Glutamatergic neuron (in vitro differentiated cells): Measurements from ENCODE around the gene MANEAL. TPM values are rescaled to one million over a fixed set of nuclear protein-coding genes. Genes with fewer than 3 reads are reported as not detected.

Experiments
- DNase-seq: peaks from one replicate; pipeline ENCODE4 v3.0.0; 2022
- H3K27ac Mint-ChIP-seq: one replicate; pipeline ENCODE4 v1.8.0; 2020; ENCODE audit warnings: mild to moderate bottlenecking, mixed read lengths, inconsistent platforms; ENCODE audit not compliant: unreplicated experiment
- H3K27me3 Mint-ChIP-seq: one replicate; pipeline ENCODE4 v1.8.0; 2020; ENCODE audit warnings: mild to moderate bottlenecking, moderate library complexity, mixed read lengths, inconsistent platforms; ENCODE audit not compliant: unreplicated experiment
- H3K36me3 Mint-ChIP-seq: one replicate; pipeline ENCODE4 v1.8.0; 2020; ENCODE audit warnings: mild to moderate bottlenecking, mixed read lengths, inconsistent platforms; ENCODE audit not compliant: unreplicated experiment
- H3K4me1 Mint-ChIP-seq: one replicate; pipeline ENCODE4 v1.8.0; 2020; ENCODE audit warnings: mild to moderate bottlenecking, low read depth, mixed read lengths, inconsistent platforms; ENCODE audit not compliant: unreplicated experiment
- H3K4me3 Mint-ChIP-seq: one replicate; pipeline ENCODE4 v1.8.0; 2020; ENCODE audit warnings: mild to moderate bottlenecking, mixed read lengths, inconsistent platforms; ENCODE audit not compliant: unreplicated experiment
- H3K9me3 Mint-ChIP-seq: one replicate; pipeline ENCODE4 v1.8.0; 2020; ENCODE audit warnings: mild to moderate bottlenecking, moderate library complexity, mixed read lengths, inconsistent platforms; ENCODE audit not compliant: unreplicated experiment
- total RNA-seq: library from RNA; stranded (reverse); fragmentation: NEBNext Ultra II Directional; extraction: Animal tissue kit (Norgen Biotek cat#: 25700); gene quantifications from one replicate; pipeline ENCODE4 v1.2.1, GENCODE V29; 2021; ENCODE audit not compliant: unreplicated experiment
- TF ChIP-seq, protein P1 (sequence below): fragments of 200-600 bp; sonication (generic); IDR thresholded peaks from one replicate; pipeline ENCODE4 v1.5.0; 2021; ENCODE audit not compliant: partially characterized antibody, unreplicated experiment

The MANEAL gene
- total RNA-seq, 1 donor from 2014 or later = 112 TPM

- DNase-seq = no peak
These were observed 20.0 kb downstream of the MANEAL start for GRCh38 chr1:37813529-37814145.

DNA sequence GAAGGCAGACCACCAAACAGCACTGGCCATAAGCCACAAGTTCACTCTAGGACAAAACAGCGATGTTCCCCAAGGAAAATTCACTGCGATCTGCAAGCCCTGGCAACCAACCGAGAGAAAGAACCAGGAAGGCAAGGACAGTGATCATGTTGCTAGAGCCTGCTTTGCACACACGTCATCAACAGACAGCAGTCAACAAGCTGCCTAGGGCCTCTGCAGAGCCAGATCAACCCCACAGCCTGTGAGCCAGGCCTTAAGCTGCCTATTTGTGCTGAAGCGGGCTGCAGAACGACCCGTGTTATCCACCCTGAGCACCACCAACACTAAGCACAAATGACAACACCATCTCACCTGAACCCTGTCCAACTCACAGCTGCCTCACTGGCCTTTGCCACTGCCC is 20.6 kb downstream of the MANEAL start:
- H3K36me3 Mint-ChIP-seq = no peaks in the 10 kb centered on the region
- no peak overlapping the region for H3K4me3 Mint-ChIP-seq
- peaks cover 4% of the 10 kb centered on the region for H3K9me3 Mint-ChIP-seq
- no peak overlapping the region for H3K27ac Mint-ChIP-seq
- H3K4me1 Mint-ChIP-seq = peaks cover 6% of the 10 kb centered on the region
- no peak for DNase-seq
- peaks cover 2% of the 10 kb centered on the region for H3K27me3 Mint-ChIP-seq
- TF ChIP-seq, protein P1, sequence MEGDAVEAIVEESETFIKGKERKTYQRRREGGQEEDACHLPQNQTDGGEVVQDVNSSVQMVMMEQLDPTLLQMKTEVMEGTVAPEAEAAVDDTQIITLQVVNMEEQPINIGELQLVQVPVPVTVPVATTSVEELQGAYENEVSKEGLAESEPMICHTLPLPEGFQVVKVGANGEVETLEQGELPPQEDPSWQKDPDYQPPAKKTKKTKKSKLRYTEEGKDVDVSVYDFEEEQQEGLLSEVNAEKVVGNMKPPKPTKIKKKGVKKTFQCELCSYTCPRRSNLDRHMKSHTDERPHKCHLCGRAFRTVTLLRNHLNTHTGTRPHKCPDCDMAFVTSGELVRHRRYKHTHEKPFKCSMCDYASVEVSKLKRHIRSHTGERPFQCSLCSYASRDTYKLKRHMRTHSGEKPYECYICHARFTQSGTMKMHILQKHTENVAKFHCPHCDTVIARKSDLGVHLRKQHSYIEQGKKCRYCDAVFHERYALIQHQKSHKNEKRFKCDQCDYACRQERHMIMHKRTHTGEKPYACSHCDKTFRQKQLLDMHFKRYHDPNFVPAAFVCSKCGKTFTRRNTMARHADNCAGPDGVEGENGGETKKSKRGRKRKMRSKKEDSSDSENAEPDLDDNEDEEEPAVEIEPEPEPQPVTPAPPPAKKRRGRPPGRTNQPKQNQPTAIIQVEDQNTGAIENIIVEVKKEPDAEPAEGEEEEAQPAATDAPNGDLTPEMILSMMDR = no peak

More at GRCh38 chr1:37813529-37814145, 20.0 kb downstream of the MANEAL start:
- Mint-ChIP-seq H3K9me3 (peaks cover 7% of the 10 kb centered on the region), H3K27me3 (peaks cover 2% of the 10 kb centered on the region), H3K4me3 (no peak overlapping the region), H3K27ac (no peak overlapping the region), H3K36me3 (no peaks in the 10 kb centered on the region), H3K4me1 (peaks cover 7% of the 10 kb centered on the region)
- TF ChIP-seq, protein P1 = no peak

GRCh38 chr1:37817481-37817880 is 23.8 kb downstream of the MANEAL start:
- no peak for DNase-seq
- H3K4me3 Mint-ChIP-seq = no peak overlapping the region
- peaks cover 2% of the 10 kb centered on the region for H3K27me3 Mint-ChIP-seq
- no peak overlapping the region for H3K27ac Mint-ChIP-seq
- TF ChIP-seq, protein P1 = no peak
- no peaks in the 10 kb centered on the region for H3K36me3 Mint-ChIP-seq
- H3K9me3 Mint-ChIP-seq = peaks cover 4% of the 10 kb centered on the region
- H3K4me1 Mint-ChIP-seq = no peaks in the 10 kb centered on the region

DNA sequence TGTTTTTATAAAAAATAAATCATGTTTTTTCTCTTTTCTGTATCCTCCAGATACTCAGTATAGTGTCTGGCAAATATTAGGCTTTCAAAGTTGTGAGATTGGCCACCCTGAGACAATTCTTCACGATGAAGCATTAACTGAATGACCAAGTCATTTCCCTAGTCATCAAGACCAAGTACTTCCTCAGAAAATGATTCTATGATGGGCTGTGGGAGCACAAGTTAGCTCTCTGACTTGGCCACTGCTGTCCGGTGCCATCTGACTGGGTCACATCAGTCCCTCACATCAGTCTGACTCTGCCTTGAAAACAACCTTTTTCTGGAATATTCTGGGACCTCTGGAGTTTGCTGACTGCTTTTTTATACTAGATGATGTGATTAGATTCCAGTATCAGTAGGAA is 27.8 kb downstream of the MANEAL start:
- H3K36me3 Mint-ChIP-seq = no peaks in the 10 kb centered on the region
- no peaks in the 10 kb centered on the region for H3K27me3 Mint-ChIP-seq

More for the DNA sequence above, 27.8 kb downstream of the MANEAL start:
- Mint-ChIP-seq H3K27ac (no peak overlapping the region), H3K4me3 (no peak overlapping the region), H3K4me1 (no peaks in the 10 kb centered on the region), H3K9me3 (no peaks in the 10 kb centered on the region)
- TF ChIP-seq, protein P1 = no peak
- no peak for DNase-seq
